ENCODE measurements around the gene ADAM15.

The ADAM15 gene

DNA sequence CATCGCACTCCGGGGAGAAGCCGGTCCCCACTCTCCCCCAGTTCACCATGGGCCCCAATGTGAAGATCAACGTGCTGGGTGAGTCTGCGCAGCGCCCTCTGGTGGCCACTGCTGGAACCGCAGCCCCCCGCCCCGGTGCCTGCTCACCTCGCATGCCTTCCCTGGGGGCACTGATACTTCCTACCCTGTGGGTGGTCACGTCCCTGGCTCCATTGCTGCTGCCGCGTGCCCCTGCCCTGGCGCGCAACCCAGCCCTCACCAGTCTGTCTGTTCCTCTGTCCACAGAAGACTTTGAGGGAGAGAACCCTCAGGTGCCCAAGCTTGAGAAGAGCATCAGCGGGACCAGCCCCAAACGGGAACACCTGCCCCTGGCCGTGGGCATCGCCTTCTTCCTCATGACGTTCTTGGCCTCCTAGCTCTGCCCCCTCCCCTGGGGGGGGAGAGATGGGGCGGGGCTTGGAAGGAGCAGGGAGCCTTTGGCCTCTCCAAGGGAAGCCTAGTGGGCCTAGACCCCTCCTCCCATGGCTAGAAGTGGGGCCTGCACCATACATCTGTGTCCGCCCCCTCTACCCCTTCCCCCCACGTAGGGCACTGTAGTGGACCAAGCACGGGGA lies 35.1 kb downstream of the ADAM15 start:
- DNase-seq (ENCODE audit: low read depth in 2 of 2), result peak; percentile 52

DNA sequence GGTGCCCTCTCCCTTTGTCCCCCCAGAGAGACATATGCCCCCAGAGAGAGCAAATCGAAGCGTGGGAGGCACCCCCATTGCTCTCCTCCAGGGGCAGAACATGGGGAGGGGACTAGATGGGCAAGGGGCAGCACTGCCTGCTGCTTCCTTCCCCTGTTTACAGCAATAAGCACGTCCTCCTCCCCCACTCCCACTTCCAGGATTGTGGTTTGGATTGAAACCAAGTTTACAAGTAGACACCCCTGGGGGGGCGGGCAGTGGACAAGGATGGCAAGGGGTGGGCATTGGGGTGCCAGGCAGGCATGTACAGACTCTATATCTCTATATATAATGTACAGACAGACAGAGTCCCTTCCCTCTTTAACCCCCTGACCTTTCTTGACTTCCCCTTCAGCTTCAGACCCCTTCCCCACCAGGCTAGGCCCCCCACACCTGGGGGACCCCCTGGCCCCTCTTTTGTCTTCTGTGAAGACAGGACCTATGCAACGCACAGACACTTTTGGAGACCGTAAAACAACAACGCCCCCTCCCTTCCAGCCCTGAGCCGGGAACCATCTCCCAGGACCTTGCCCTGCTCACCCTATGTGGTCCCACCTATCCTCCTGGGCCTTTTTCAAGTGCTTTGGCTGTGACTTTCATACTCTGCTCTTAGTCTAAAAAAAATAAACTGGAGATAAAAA lies 35.9 kb downstream of the ADAM15 start:
- no peak for DNase-seq (ENCODE audit: low read depth in 2 of 2)

DNA sequence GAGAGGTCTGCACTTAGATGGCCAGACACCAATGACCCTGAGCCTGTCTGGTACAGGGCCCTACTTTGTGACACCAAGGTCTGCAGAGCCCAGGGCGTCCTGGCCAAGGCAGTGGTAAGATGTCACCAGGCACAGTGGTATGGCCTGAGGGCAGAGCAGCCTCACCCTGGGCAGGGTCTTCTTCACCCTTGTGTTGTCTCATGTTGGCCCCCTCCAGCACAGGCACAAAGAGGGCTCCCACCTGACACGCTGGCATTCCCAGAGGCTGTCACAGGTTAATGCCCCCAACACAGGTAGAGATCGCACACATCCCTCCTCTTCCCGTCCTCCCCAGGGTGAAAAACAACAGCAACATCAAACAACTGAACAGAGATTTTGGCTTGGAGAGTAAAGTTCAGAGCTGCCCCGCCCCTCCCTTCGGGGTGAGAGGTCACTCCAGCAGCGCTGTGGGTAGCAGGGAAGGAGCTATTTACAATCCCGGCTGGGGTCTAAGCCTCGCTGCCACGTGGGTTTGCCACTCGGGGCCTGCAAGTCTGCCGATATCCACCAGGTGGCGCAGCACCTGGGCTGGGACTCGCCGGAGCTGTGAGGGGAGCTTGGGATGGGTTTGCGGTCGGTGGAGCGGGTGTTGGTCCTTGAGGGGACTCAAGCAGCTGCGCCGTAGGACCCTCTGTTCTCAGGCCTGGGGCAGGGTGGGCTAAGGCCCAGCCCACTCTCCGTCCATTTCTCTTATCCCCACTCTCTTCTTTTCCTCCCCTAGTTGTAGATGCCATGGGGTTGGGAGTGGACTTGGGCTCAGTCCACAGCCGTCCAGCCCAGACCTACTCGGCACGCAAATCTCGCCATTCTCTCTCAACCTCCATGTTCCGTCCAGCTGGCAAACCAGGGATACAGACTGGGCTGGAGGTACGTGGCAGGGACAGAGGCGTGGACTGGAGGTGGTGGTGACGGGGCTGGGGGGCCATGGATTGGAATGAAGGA lies 40.2 kb downstream of the ADAM15 start:
- peak; percentile 60 to 61 for DNase-seq (ENCODE audit: low read depth in 2 of 2)

DNA sequence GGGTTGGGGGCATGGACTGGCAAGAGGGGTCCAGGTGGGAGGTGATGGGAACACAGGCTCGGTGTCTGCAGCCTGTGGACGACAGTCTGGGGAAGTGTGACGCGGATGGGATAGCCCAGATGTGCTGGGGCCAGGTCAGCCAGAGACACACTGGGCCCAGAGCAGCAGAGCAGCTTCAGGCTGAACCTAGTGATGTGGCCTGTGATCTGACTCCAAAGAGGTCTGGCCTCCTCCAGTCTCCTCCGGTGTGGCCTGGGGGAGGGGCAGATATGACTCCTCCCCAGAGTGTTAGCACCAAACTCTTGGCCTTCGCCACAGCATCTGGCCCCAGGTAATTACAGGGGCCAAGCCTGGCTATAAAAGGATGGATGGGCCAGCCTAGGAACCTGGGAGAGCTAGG lies 41.0 kb downstream of the ADAM15 start:
- DNase-seq (ENCODE audit: low read depth in 2 of 2), result no peak

- no peak for DNase-seq (ENCODE audit: low read depth in 2 of 2)
Measured at GRCh38 chr1:155092641-155093040, 41.5 kb downstream of the ADAM15 start.

DNA sequence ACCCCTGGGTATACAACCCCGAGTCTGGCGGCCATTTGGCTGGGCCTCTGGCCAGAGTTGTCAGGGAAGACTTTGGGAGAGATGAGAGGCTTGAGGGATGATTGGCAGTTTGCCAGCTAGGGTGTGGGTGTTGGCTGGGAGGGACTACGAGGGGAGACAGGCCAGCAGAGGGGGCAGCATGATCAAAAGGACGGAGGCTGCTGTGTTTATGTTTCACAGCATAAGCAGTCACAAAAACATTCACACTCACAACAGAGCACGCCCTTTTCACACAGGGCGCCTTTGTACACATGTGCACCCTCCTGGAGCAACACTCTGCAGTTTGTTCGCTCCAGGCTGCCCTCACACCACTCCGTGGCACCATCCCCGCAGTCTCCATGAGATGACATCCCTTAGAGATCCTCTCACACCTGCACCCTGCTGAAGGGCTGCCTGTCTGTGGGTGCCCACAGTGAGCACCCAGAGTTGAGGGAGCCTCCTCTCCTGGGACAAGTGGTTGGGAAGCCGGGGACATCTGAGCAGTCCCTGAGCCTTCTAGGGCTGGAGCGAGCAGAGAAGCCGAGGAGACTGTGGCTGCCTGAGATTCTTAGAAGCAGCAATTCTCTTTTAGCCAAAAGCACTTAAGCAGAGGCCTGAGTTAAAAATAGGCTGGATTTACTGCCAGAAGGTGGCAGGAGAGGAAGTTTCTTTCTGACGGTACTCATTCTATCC lies 43.0 kb downstream of the ADAM15 start:
- no peak for DNase-seq (ENCODE audit: low read depth in 2 of 2)

GRCh38 chr1:155094622-155094948 lies 43.5 kb downstream of the ADAM15 start:
- no peak for DNase-seq (ENCODE audit: low read depth in 2 of 2)

GRCh38 chr1:155099331-155099730 lies 48.2 kb downstream of the ADAM15 start:
- DNase-seq (ENCODE audit: low read depth in 2 of 2), result no peak

- DNase-seq (ENCODE audit: low read depth in 2 of 2), result no peak
Measured at GRCh38 chr1:155103325-155103724, 52.2 kb downstream of the ADAM15 start.

- DNase-seq (ENCODE audit: low read depth in 2 of 2), result no peak
Measured at GRCh38 chr1:155104605-155105534, 53.8 kb downstream of the ADAM15 start.

GRCh38 chr1:155105604-155106011 lies 54.5 kb downstream of the ADAM15 start:
- no peak for DNase-seq (ENCODE audit: low read depth in 2 of 2)

GRCh38 chr1:155106862-155107261 lies 55.7 kb downstream of the ADAM15 start:
- no peak for DNase-seq (ENCODE audit: low read depth in 2 of 2)

DNA sequence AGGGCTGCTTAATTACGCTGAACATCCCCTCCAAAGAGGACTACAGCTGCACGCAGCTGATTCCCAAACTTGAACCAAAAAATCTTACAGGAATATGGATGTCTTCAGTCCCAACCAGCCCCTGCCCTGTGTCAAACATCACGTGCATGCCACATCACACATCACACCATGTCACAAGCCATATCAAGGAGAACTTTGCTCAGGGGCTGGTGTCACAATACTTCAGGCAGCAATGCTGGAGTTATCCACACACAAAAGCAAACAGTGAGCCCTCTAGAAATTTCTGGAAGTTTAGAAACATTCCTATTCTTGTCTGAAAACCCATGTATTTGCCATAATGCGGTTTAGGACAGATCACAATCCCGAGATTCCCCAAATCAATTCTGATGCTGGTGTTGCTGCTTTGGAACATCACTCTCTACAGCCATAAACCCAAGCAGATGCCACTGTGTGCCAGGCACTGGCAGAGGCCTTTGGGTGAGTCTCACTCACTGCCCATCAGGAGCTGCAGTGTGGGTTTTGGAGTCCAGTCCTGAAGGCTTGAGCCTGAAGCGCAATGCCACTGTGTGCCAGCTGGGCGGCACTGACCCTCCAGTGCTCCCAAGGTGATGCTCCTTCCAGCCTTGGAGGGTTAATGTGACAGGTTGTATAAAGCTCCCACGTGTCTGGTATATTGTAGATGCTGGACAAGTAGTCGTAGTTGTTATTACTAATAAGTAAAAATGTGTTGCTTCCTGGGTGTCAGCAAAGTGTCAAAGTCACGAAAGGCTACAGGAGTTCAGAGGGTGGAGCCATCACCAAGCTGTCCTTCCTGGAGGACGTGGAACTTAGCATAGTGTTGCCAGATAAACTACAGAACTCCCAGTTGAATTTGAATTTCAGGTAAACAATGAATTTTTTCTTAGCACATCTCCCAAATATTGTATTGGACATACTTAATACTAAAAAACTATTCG lies 56.5 kb downstream of the ADAM15 start:
- DNase-seq (ENCODE audit: low read depth in 2 of 2), result no peak

DNA sequence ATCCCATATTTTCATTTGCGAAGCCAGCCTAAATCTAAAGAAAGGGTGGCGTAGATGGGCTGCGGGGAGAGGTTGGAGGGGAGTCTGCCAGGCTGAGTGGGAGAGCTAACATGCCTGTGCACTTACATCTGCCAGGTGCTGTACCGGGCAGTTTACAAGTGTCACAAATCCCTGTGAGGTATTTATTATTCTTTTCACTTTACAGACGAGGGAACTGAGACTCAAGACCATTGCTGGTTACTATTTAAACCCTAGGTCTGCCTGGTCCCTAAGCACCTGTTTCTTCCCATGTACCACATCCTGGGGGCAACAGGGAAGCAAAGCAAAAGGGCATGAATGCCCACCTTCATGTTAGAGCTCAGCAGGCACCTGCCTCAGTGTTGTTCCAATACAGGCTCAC lies 57.2 kb downstream of the ADAM15 start:
- DNase-seq (ENCODE audit: low read depth in 2 of 2), result no peak

DNA sequence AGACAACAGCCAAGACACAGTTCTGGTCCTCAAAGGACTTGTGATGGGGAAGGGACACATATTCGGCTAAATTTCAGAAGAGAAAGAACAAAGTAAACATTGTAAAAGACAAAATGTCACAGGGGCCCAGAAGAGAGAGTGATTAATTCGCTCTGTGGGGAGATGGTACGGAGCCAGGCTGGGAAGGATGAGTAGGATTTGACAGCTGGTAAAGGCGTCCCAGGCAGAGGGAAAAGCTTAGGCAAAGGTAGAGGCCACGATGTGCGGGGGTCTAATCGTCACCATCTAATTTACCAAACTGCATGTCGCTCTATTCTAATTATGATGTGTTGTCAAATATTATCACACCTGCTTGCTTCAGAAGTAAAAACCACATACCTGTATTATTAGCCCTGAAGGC lies 59.3 kb downstream of the ADAM15 start:
- no peak for DNase-seq (ENCODE audit: low read depth in 2 of 2)

DNA sequence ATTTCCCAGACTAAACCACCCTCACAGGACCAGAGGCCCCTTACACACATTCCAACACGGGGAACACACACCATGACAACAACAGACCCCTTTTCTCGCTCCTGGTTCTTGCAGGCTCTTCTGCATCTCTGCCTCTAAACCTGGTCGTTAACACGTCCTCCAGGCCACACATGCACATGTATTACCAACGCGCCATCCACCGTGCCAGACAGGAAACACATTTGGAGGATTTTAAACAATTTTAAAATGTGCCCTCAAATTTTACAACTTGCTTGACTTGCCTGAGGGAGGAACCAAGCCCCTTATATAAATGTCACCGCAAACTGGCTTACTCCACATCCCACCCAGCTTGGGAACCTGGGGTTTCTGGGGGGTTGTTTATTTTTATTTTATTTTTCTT lies 59.7 kb downstream of the ADAM15 start:
- no peak for DNase-seq (ENCODE audit: low read depth in 2 of 2)
